PC-9 (cell line): ENCODE measurements around the gene XXYLT1. TPM values are rescaled to one million over a fixed set of nuclear protein-coding genes. Genes with fewer than 3 reads are reported as not detected.

Experiments
- BruUV-seq: library from RNA; stranded (reverse); fragments of 400-500 nt; replicated peaks from 2 replicates; lab custom pipeline; 2021; lab: Mats Ljungman, UMichigan
- CTCF ChIA-PET: fragments of 300-600 bp; sonication (Branson Sonifier 250); formaldehyde crosslinking; loops from one replicate; lab custom pipeline; 2022; ENCODE audit warnings: antibody characterized with exemption; lab: Charles Lee
- POLR2A ChIA-PET: fragments of 300-600 bp; sonication (Branson Sonifier 250); formaldehyde crosslinking; loops from one replicate; lab custom pipeline; 2022; ENCODE audit warnings: antibody characterized with exemption; ENCODE audit not compliant: unreplicated experiment; lab: Charles Lee
- DNase-seq, 2 experiments: peaks; one replicate each; pipeline versions ENCODE4 v3.0.0 to v3.0.0-alpha.2; 2015 to 2022; ENCODE audit warnings: mixed read lengths in 1 of 2
- H2AFZ ChIP-seq: fragments of 200-600 bp; sonication (generic); 2 replicates; pipeline ENCODE4 v1.8.1; 2017; ENCODE audit warnings: antibody characterized with exemption
- H3F3A ChIP-seq: fragments of 200-600 bp; sonication (generic); 2 replicates; pipeline ENCODE4 v1.8.1; 2017; ENCODE audit warnings: antibody characterized with exemption, mild to moderate bottlenecking, low read depth; ENCODE audit not compliant: insufficient read depth
- H3K27ac ChIP-seq: fragments of 200-600 bp; sonication (generic); 2 replicates; pipeline ENCODE4 v1.6.1; 2016; ENCODE audit warnings: mixed run types
- H3K27me3 ChIP-seq: fragments of 200-600 bp; sonication (generic); 2 replicates; pipeline ENCODE4 v1.6.1; 2016; ENCODE audit warnings: low read depth, mixed run types; ENCODE audit not compliant: insufficient read depth
- H3K36me3 ChIP-seq: fragments of 200-600 bp; sonication (generic); 2 replicates; pipeline ENCODE4 v1.6.1; 2016; ENCODE audit warnings: low read depth, mixed run types
- H3K4me1 ChIP-seq: fragments of 200-600 bp; sonication (generic); replicated peaks from 2 replicates; pipeline ENCODE4 v1.6.1; 2016; ENCODE audit warnings: mixed run types; ENCODE audit not compliant: insufficient read depth
- H3K4me2 ChIP-seq: fragments of 200-600 bp; sonication (generic); 2 replicates; pipeline ENCODE4 v1.6.1; 2017; ENCODE audit warnings: mixed run types
- H3K4me3 ChIP-seq: fragments of 200-600 bp; sonication (generic); 2 replicates; pipeline ENCODE4 v1.6.1; 2016; ENCODE audit warnings: mixed run types
- H3K79me2 ChIP-seq: fragments of 200-600 bp; sonication (generic); 2 replicates; pipeline ENCODE4 v1.6.1; 2017; ENCODE audit warnings: low read depth, mixed run types
- H3K9me2 ChIP-seq: fragments of 200-600 bp; sonication (generic); 2 replicates; pipeline ENCODE4 v1.8.1; 2017; ENCODE audit warnings: mild to moderate bottlenecking; ENCODE audit not compliant: insufficient read depth
- H3K9me3 ChIP-seq: fragments of 200-600 bp; sonication (generic); 2 replicates; pipeline ENCODE4 v1.8.1; 2016; ENCODE audit warnings: low read depth; ENCODE audit not compliant: insufficient read depth
- H4K20me1 ChIP-seq: fragments of 200-600 bp; sonication (generic); 2 replicates; pipeline ENCODE4 v1.8.1; 2017; ENCODE audit not compliant: insufficient read depth
- CTCF ChIP-seq: fragments of 200-600 bp; sonication (generic); conservative IDR thresholded peaks from 2 replicates; pipeline ENCODE4 v1.6.1; 2017; ENCODE audit warnings: mixed run types, antibody characterized with exemption, mild to moderate bottlenecking, moderate library complexity
- EZH2 ChIP-seq: fragments of 200-600 bp; sonication (generic); IDR thresholded peaks from 2 replicates; pipeline ENCODE4 v1.8.0; 2017; ENCODE audit warnings: antibody characterized with exemption, low read depth
- intact Hi-C: fragments of 100-400 bp; cut with micrococcal nuclease; formaldehyde crosslinking; loops from one replicate; pipeline ENCODE4 v1.10.0; 2022; ENCODE audit not compliant: unreplicated experiment
- total RNA-seq: library from RNA; stranded (reverse); gene quantifications from 2 replicates; pipeline ENCODE4 v1.2.3, GENCODE V29; 2021

XXYLT1 gene
- total RNA-seq, 1 experiment from 2014 or later, result 13.3 TPM

DNA sequence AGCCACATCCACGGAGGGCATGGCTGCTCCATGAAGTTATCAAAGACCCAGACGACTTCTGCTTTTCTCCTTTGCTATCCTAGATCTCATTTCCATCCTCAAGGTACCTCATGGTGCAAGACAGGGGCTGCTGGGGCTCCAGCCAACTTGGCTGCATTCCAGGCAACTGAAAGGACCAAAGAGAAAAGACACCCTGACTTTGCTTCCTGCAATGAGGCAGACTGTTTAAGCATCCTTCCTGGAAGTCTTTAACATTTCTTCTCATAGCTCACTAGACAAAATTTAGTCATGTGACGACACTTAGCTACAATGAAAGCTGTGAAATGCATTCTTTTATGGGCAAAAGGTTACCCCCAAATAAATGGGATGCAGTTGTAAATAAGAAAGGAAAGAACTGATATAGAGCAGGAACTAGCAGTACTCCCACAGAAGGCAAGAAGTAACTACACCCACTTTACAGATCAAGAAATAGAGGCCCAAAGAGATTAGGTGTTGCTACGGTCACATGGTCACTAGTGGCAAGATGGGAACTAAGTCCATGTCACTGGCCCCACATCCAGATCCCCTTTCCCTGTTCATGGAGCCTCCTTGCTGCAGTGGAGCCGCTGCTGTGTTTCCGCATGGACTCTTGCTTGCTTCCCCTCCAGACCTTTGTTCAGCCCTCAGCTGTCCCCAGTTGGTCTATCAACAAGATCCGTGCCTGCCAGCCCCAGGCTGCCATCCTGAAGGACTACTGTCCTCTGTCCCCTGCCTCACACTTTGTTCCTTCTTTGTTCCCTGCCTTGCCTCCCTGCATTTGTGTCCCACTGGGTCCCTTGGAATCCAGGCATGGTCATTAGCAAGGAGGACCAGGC is 107.0 kb downstream of the XXYLT1 start:
- POLR2A ChIA-PET, result interaction anchor here (1.1 kb wide), 1 partner anchor 389 kb away, joined by 3 read pairs; no protein-coding TSS in a partner anchor
- Histone ChIP-seq H3K4me3 (no peak overlapping the region), H3K4me2 (no peak overlapping the region), H3K9me2 (no peaks in the 10 kb centered on the region), H2AFZ (no peak overlapping the region), H3K79me2 (no peaks in the 10 kb centered on the region), H3K4me1 (0 out of 2 replicates have a peak, but pooled peaks cover 7% of the 10 kb centered on the region), H3F3A (no peaks in the 10 kb centered on the region), H3K36me3 (no peaks in the 10 kb centered on the region), H4K20me1 (no peaks in the 10 kb centered on the region), H3K27ac (no peak overlapping the region), H3K27me3 (no peaks in the 10 kb centered on the region), H3K9me3 (no peaks in the 10 kb centered on the region)
- no peak for DNase-seq
- TF ChIP-seq EZH2 (no peak), CTCF (no peak)
- no TSS peak for BruUV-seq
- intact Hi-C loops, result no loop called here
- CTCF ChIA-PET, result no interaction called here

DNA sequence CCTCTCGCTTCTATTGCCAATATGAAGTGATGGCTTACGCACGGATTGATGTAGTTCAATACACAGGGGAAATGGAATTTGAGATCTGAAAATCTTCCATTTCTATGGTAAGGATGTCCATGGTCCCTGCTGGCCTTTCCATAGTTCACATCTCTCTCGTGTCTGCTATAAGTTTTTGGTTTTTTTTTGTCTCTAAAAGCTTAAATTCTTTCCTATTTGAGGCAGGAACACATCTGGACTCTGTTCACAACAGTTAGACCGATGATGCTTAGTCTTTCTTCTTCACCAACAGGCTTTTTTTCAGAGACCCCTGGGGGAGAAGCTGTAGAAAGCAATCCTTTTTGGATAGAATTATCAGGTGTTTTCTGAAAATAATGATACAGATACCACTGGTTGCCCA is 108.1 kb downstream of the XXYLT1 start:
- Histone ChIP-seq H3K4me1 (0 out of 2 replicates have a peak, but pooled peaks cover 7% of the 10 kb centered on the region), H3K4me2 (no peak overlapping the region), H3K36me3 (no peaks in the 10 kb centered on the region), H3K27me3 (no peaks in the 10 kb centered on the region), H3K9me3 (no peaks in the 10 kb centered on the region), H2AFZ (no peak overlapping the region), H3K79me2 (no peaks in the 10 kb centered on the region), H3K4me3 (no peak overlapping the region), H3K27ac (no peak overlapping the region), H4K20me1 (no peaks in the 10 kb centered on the region), H3K9me2 (no peaks in the 10 kb centered on the region), H3F3A (no peaks in the 10 kb centered on the region)
- CTCF ChIA-PET, result no interaction called here
- no peak for DNase-seq
- TF ChIP-seq CTCF (no peak), EZH2 (no peak)
- no TSS peak for BruUV-seq
- intact Hi-C loops, result no loop called here
- POLR2A ChIA-PET, result interaction anchor here (0.8 kb wide), 1 partner anchor 23 kb away, joined by 7 read pairs; no protein-coding TSS in a partner anchor

GRCh38 chr3:195162033-195162669 is 108.8 kb downstream of the XXYLT1 start:
- no peaks in the 10 kb centered on the region for H3K79me2 ChIP-seq
- POLR2A ChIA-PET, result interaction anchor here (0.6 to 0.8 kb wide), 2 partner anchors 22 to 24 kb away, joined by 4 to 7 read pairs; no protein-coding TSS in a partner anchor
- no peak overlapping the region for H3K27ac ChIP-seq
- no peaks in the 10 kb centered on the region for H3F3A ChIP-seq
- 0 out of 2 replicates have a peak, but pooled peaks cover 7% of the 10 kb centered on the region for H3K4me1 ChIP-seq
- no peak overlapping the region for H2AFZ ChIP-seq
- H3K9me2 ChIP-seq, result no peaks in the 10 kb centered on the region
- H3K27me3 ChIP-seq, result no peaks in the 10 kb centered on the region
- intact Hi-C loops, result no loop called here
- CTCF ChIA-PET, result interaction anchor here (0.7 kb wide), 1 partner anchor 284 kb away, joined by 3 read pairs; no protein-coding TSS in a partner anchor
- H3K4me2 ChIP-seq, result no peak overlapping the region
- no peak for TF ChIP-seq EZH2
- TF ChIP-seq CTCF, result no peak
- no peaks in the 10 kb centered on the region for H3K36me3 ChIP-seq
- no peaks in the 10 kb centered on the region for H4K20me1 ChIP-seq
- H3K4me3 ChIP-seq, result no peak overlapping the region
- H3K9me3 ChIP-seq, result no peaks in the 10 kb centered on the region
- DNase-seq, result no peak
- no TSS peak for BruUV-seq
